Activated CD4-positive, alpha-beta T cell treated with anti-CD3 and anti-CD28 coated beads, Interleukin-2, amount 50 U/mL, for 48 hours (primary cell): ENCODE data around the gene SPSB1.

Source experiments
- DNase-seq, 2 experiments: peaks; one replicate each; pipeline ENCODE4 v3.0.0-alpha.2; 2020

Gene SPSB1

GRCh38 chr1:9302745-9303524 lies 10.2 kb downstream of the SPSB1 start:
- DNase-seq = no peak

GRCh38 chr1:9303916-9304315 lies 11.2 kb downstream of the SPSB1 start:
- no peak for DNase-seq

GRCh38 chr1:9305216-9305615 lies 12.5 kb downstream of the SPSB1 start:
- DNase-seq = no peak

- no peak for DNase-seq
Measured at GRCh38 chr1:9306006-9306405, 13.3 kb downstream of the SPSB1 start.

- no peak for DNase-seq
Measured at GRCh38 chr1:9307303-9307702, 14.6 kb downstream of the SPSB1 start.

- no peak for DNase-seq
Measured at GRCh38 chr1:9308236-9308785, 15.6 kb downstream of the SPSB1 start.

- no peak for DNase-seq
Measured at GRCh38 chr1:9309080-9309479, 16.4 kb downstream of the SPSB1 start.

GRCh38 chr1:9309991-9310390 lies 17.3 kb downstream of the SPSB1 start:
- no peak for DNase-seq

- DNase-seq = no peak
Measured at GRCh38 chr1:9311029-9311428, 18.3 kb downstream of the SPSB1 start.

GRCh38 chr1:9311479-9311878 lies 18.8 kb downstream of the SPSB1 start:
- no peak for DNase-seq

GRCh38 chr1:9312168-9312720 lies 19.6 kb downstream of the SPSB1 start:
- no peak for DNase-seq

GRCh38 chr1:9313576-9313975 lies 20.9 kb downstream of the SPSB1 start:
- no peak for DNase-seq

GRCh38 chr1:9314111-9314510 lies 21.4 kb downstream of the SPSB1 start:
- no peak for DNase-seq

- no peak for DNase-seq
Measured at GRCh38 chr1:9314711-9315379, 22.2 kb downstream of the SPSB1 start.

GRCh38 chr1:9315411-9316079 lies 22.9 kb downstream of the SPSB1 start:
- peak; percentile 73 to 77 for DNase-seq

GRCh38 chr1:9316080-9316444 lies 23.4 kb downstream of the SPSB1 start:
- DNase-seq = peak; percentile 19 to 50

GRCh38 chr1:9316512-9316911 lies 23.8 kb downstream of the SPSB1 start:
- DNase-seq = no peak

- DNase-seq = no peak
Measured at GRCh38 chr1:9317072-9317471, 24.4 kb downstream of the SPSB1 start.

- DNase-seq = peak in 1 of 2 experiments; percentile 22
Measured at GRCh38 chr1:9317591-9318417, 25.1 kb downstream of the SPSB1 start.

GRCh38 chr1:9319208-9319788 lies 26.6 kb downstream of the SPSB1 start:
- no peak for DNase-seq

- no peak for DNase-seq
Measured at GRCh38 chr1:9319789-9320519, 27.3 kb downstream of the SPSB1 start.
